GM23248 (cell line): ENCODE data around the gene FBXW11.

Source experiments
- EZH2 ChIP-seq: fragments of 200-600 bp; sonication (generic); IDR thresholded peaks from 2 replicates; pipeline ENCODE4 v1.6.1; 2018; ENCODE audit warnings: antibody characterized with exemption, mild to moderate bottlenecking; ENCODE audit not compliant: insufficient read depth, poor library complexity, severe bottlenecking
- EZH2phosphoT487 ChIP-seq: fragments of 200-600 bp; sonication (generic); IDR thresholded peaks from 2 replicates; pipeline ENCODE4 v1.6.1; 2018; ENCODE audit warnings: antibody characterized with exemption, moderate library complexity, mild to moderate bottlenecking, low read depth; ENCODE audit not compliant: insufficient read depth

GRCh38 chr5:171852255-171852681 lies 154.2 kb downstream of the FBXW11 start:
- TF ChIP-seq EZH2phosphoT487 (no peak), EZH2 (no peak)
